Skeletal muscle satellite cell (primary cell): ENCODE data around the gene AMIGO1.

Experiments
- H3K27me3 ChIP-seq: 2 replicates; pipeline ENCODE4 v1.7.0; 2013; ENCODE audit warnings: low read length; ENCODE audit not compliant: control insufficient read depth, insufficient read depth
- H3K36me3 ChIP-seq: 2 replicates; pipeline ENCODE4 v1.7.0; 2013; ENCODE audit warnings: mild to moderate bottlenecking, control low read depth, low read length; ENCODE audit not compliant: insufficient read depth
- H3K4me1 ChIP-seq: 2 replicates; pipeline ENCODE4 v1.7.0; 2013; ENCODE audit warnings: low read length; ENCODE audit not compliant: control insufficient read depth, insufficient read depth
- H3K4me2 ChIP-seq: 2 replicates; pipeline ENCODE4 v1.7.0; 2013; ENCODE audit warnings: mild to moderate bottlenecking, low read length
- H3K4me3 ChIP-seq: 2 replicates; pipeline ENCODE4 v1.7.0; 2013; ENCODE audit warnings: low read length
- H3K9ac ChIP-seq: 2 replicates; pipeline ENCODE4 v1.7.0; 2013; ENCODE audit warnings: mild to moderate bottlenecking, low read depth, low read length, moderate library complexity
- H3K9me3 ChIP-seq: replicated peaks from 2 replicates; pipeline ENCODE4 v1.7.0; 2013; ENCODE audit warnings: mild to moderate bottlenecking, control low read depth, low read length

Gene AMIGO1

GRCh38 chr1:109487261-109487660 is 22.3 kb downstream of the AMIGO1 start:
- H3K9ac ChIP-seq: no peak overlapping the region
- peaks cover 18% of the 10 kb centered on the region for H3K4me1 ChIP-seq
- peaks cover 36% of the 10 kb centered on the region for H3K36me3 ChIP-seq

GRCh38 chr1:109485001-109485400 is 24.5 kb downstream of the AMIGO1 start:
- Histone ChIP-seq H3K36me3 (peaks cover 32% of the 10 kb centered on the region), H3K4me2 (peak overlapping the region; percentile 98), H3K9me3 (no peaks in the 10 kb centered on the region), H3K4me1 (peaks cover 18% of the 10 kb centered on the region), H3K9ac (peak overlapping the region; percentile 86), H3K27me3 (peaks cover 14% of the 10 kb centered on the region), H3K4me3 (peak overlapping the region; percentile 86)

More at GRCh38 chr1:109487261-109487660, 22.3 kb downstream of the AMIGO1 start:
- Histone ChIP-seq H3K9me3 (no peaks in the 10 kb centered on the region), H3K4me2 (no peak overlapping the region), H3K27me3 (no peaks in the 10 kb centered on the region), H3K4me3 (no peak overlapping the region)

- Histone ChIP-seq H3K4me2 (peak overlapping the region; percentile 98), H3K4me1 (peaks cover 18% of the 10 kb centered on the region), H3K9me3 (no peaks in the 10 kb centered on the region), H3K27me3 (peaks cover 18% of the 10 kb centered on the region), H3K9ac (peak overlapping the region; percentile 86), H3K4me3 (peak overlapping the region; percentile 86), H3K36me3 (peaks cover 32% of the 10 kb centered on the region)
Measured at GRCh38 chr1:109484519-109484975, 25.0 kb downstream of the AMIGO1 start.

GRCh38 chr1:109483672-109484518 is 25.6 kb downstream of the AMIGO1 start, which contains the start of gene ATXN7L2:
Gene ATXN7L2, plus strand, starts transcription at chr1:109483905. Its CDS starts 49 bp downstream, at chr1:109483954.
- Histone ChIP-seq H3K4me3 (peak within 1 kb of the TSS; percentile 86), H3K36me3 (peaks cover 26% of the 10 kb centered on the region), H3K27me3 (peaks cover 25% of the 10 kb centered on the region), H3K4me2 (peak within 1 kb of the TSS; percentile 98), H3K9ac (peak within 1 kb of the TSS; percentile 86), H3K9me3 (no peaks in the 10 kb centered on the region), H3K4me1 (peaks cover 18% of the 10 kb centered on the region)

- H3K4me1 ChIP-seq: peaks cover 18% of the 10 kb centered on the region
- peak overlapping the region; percentile 72 for H3K4me3 ChIP-seq
- H3K27me3 ChIP-seq: peaks cover 33% of the 10 kb centered on the region
- H3K9ac ChIP-seq: no peak overlapping the region
- H3K36me3 ChIP-seq: peaks cover 19% of the 10 kb centered on the region
- peak overlapping the region; percentile 92 for H3K4me2 ChIP-seq
- no peaks in the 10 kb centered on the region for H3K9me3 ChIP-seq
Measured at GRCh38 chr1:109482791-109483671, 26.5 kb downstream of the AMIGO1 start.

GRCh38 chr1:109482242-109482641 is 27.3 kb downstream of the AMIGO1 start:
- Histone ChIP-seq H3K27me3 (peaks cover 35% of the 10 kb centered on the region), H3K4me1 (peaks cover 18% of the 10 kb centered on the region), H3K4me3 (no peak overlapping the region), H3K9me3 (no peaks in the 10 kb centered on the region), H3K4me2 (no peak overlapping the region), H3K9ac (no peak overlapping the region), H3K36me3 (peaks cover 11% of the 10 kb centered on the region)

GRCh38 chr1:109481646-109482045 is 27.9 kb downstream of the AMIGO1 start:
- Histone ChIP-seq H3K27me3 (peaks cover 39% of the 10 kb centered on the region), H3K4me1 (peaks cover 18% of the 10 kb centered on the region), H3K4me3 (no peak overlapping the region), H3K4me2 (no peak overlapping the region), H3K9me3 (no peaks in the 10 kb centered on the region), H3K36me3 (peaks cover 8% of the 10 kb centered on the region), H3K9ac (no peak overlapping the region)

- H3K4me3 ChIP-seq: no peak overlapping the region
- H3K9me3 ChIP-seq: no peaks in the 10 kb centered on the region
- H3K9ac ChIP-seq: no peak overlapping the region
- H3K4me2 ChIP-seq: no peak overlapping the region
- no peaks in the 10 kb centered on the region for H3K36me3 ChIP-seq
- peaks cover 12% of the 10 kb centered on the region for H3K4me1 ChIP-seq
- peaks cover 52% of the 10 kb centered on the region for H3K27me3 ChIP-seq
Measured at GRCh38 chr1:109479901-109480300, 29.6 kb downstream of the AMIGO1 start.

GRCh38 chr1:109479311-109479710 is 30.2 kb downstream of the AMIGO1 start:
- Histone ChIP-seq H3K4me1 (peaks cover 7% of the 10 kb centered on the region), H3K9ac (no peak overlapping the region), H3K4me3 (no peak overlapping the region), H3K27me3 (peaks cover 56% of the 10 kb centered on the region), H3K36me3 (no peaks in the 10 kb centered on the region), H3K9me3 (no peaks in the 10 kb centered on the region), H3K4me2 (no peak overlapping the region)

GRCh38 chr1:109478806-109479205 is 30.7 kb downstream of the AMIGO1 start:
- peaks cover 60% of the 10 kb centered on the region for H3K27me3 ChIP-seq
- no peak overlapping the region for H3K4me2 ChIP-seq
- H3K36me3 ChIP-seq: no peaks in the 10 kb centered on the region
- H3K9ac ChIP-seq: no peak overlapping the region
- H3K4me1 ChIP-seq: peaks cover 7% of the 10 kb centered on the region
- H3K9me3 ChIP-seq: no peaks in the 10 kb centered on the region
- no peak overlapping the region for H3K4me3 ChIP-seq

GRCh38 chr1:109477821-109478220 is 31.7 kb downstream of the AMIGO1 start:
- Histone ChIP-seq H3K9ac (no peak overlapping the region), H3K4me3 (no peak overlapping the region), H3K4me1 (peaks cover under 1% of the 10 kb centered on the region), H3K27me3 (peaks cover 68% of the 10 kb centered on the region), H3K36me3 (no peaks in the 10 kb centered on the region), H3K4me2 (no peak overlapping the region), H3K9me3 (no peaks in the 10 kb centered on the region)
